AG10803 (cell line): ENCODE results near the gene GRIN2C.

Source experiments
- DNase-seq: peaks from one replicate; pipeline ENCODE4 v3.0.0; 2010; ENCODE audit warnings: low read depth
- H3K4me3 ChIP-seq: 2 replicates; pipeline ENCODE4 v1.5.1; 2011; ENCODE audit warnings: mild to moderate bottlenecking, low read length, control low read depth
- CTCF ChIP-seq: conservative IDR thresholded peaks from 2 replicates; pipeline ENCODE4 v1.5.1; 2011; ENCODE audit warnings: mild to moderate bottlenecking, low read length, control low read depth, inconsistent platforms

The GRIN2C gene

GRCh38 chr17:74822939-74823367 is 36.7 kb downstream of the GRIN2C start:
- H3K4me3 ChIP-seq: no peak overlapping the region
- TF ChIP-seq CTCF: no peak
- DNase-seq: no peak

DNA sequence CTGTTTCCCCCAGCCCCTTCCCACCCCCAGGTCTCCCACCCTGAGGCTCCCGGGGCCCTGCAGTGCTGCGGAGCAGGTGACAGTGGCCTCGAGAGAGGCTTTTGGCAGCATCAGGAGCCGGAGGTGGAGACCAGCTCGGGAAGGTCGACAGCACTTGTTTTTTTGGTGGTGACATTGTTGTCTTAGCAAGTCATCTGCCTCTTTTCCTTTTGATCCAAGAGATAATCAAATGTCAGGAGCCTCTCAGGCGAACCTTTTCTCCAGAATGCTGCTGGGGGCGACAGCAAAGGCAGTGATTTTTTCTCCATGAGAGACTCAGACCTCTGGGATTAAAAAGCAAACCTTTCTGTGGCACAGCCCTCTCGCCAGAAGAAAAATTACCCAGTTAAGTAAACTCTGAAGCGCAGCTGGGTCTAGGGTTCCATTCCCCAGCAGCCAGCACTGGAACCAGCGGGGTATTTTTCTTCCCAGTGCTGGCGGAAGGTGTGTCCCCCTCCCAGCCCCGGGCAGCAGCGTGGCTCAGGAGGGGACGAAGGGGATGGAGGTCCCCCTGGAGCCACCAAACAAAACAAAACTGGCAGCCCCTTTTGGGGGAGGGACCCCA is 37.2 kb downstream of the GRIN2C start:
- H3K4me3 ChIP-seq: no peak overlapping the region
- TF ChIP-seq CTCF: no peak
- no peak for DNase-seq

GRCh38 chr17:74821655-74822334 is 37.9 kb downstream of the GRIN2C start:
- H3K4me3 ChIP-seq: no peak overlapping the region
- no peak for DNase-seq
- no peak for TF ChIP-seq CTCF

DNA sequence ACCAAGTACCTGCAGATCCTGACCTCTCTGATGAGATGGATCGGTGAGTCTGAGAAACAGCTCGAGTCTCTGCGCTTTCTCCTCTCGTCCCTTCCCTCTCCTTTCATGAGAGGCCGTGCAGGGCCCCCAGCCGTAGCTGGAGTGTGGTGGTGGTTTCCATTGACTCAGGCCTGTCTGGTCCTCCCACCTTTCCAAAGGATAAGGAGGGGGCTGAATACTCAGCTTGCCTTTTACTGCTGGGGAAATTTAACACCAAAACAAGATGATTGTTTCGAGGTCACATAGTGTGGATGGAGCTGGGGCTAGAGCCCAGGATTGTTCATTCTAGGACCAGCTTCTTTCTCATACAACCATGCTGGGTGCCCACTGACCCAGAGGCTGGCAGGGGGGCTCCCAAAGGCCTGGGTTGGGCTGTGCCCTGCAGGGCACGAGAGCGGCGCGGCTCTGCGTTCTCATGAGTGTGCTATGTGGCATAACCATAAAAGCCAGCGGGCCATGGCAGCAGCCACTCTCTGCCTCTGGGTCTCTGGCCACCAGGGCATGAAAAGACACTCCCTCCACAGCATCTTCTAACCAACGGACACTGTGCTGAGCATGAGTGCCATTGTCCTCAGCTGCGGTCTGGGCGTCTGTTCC is 39.8 kb downstream of the GRIN2C start:
- DNase-seq: no peak
- TF ChIP-seq CTCF: no peak
- H3K4me3 ChIP-seq: no peak overlapping the region

GRCh38 chr17:74818291-74818938 is 41.3 kb downstream of the GRIN2C start:
- no peak for DNase-seq
- H3K4me3 ChIP-seq: no peak overlapping the region
- TF ChIP-seq CTCF: no peak

GRCh38 chr17:74816905-74817620 is 42.6 kb downstream of the GRIN2C start:
- DNase-seq: no peak
- TF ChIP-seq CTCF: no peak
- no peak overlapping the region for H3K4me3 ChIP-seq
